Vagina (tissue), 2 donors: ENCODE data around the gene KCNA10.

Source experiments
- POLR2A ChIP-seq, 2 donors: fragments of 450-650 bp; IDR thresholded peaks; one replicate each; pipeline ENCODE4 v1.6.1; 2017; ENCODE audit warnings: antibody characterized with exemption in 2 of 2, mild to moderate bottlenecking in 2 of 2, moderate library complexity in 2 of 2
- POLR2AphosphoS5 ChIP-seq, 2 donors: sonication (generic); formaldehyde crosslinking; IDR thresholded peaks; one replicate each; pipeline ENCODE4 v1.9.0; 2017; ENCODE audit warnings: antibody characterized with exemption in 2 of 2, mild to moderate bottlenecking in 2 of 2, low read depth in 1 of 2; ENCODE audit not compliant: insufficient read depth in 1 of 2
- TF ChIP-seq, protein P1 (sequence below), 3 experiments: fragments of 450-650 bp in 2 of 3; fragments of 200-600 bp in 1 of 3; sonication (generic) in 1 of 3; IDR thresholded peaks; one replicate each; pipeline ENCODE4 v1.5.1; 2017 to 2019; ENCODE audit warnings: antibody characterized with exemption in 3 of 3, mild to moderate bottlenecking in 2 of 3, moderate library complexity in 2 of 3

DNA sequence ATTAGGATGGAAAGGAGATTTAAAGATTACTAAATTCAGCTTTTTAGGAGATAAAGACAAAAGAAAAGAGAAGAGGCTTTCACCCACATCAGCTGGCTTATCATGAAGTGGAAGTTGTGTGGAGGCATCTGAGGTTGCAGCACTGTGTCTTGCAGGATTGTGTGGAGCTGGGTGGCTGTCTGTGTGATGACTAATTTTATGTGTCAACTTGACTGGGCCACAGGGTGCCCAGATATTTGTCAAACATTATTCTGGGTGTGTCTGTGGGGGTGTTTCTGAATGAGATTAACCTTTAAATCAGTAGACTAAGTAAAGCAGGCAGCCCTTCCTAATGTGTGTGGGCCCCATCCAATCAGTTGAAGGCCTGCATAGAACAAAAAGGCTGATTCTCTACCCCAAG lies 3.9 kb downstream of the KCNA10 start:
- TF ChIP-seq, protein P1, sequence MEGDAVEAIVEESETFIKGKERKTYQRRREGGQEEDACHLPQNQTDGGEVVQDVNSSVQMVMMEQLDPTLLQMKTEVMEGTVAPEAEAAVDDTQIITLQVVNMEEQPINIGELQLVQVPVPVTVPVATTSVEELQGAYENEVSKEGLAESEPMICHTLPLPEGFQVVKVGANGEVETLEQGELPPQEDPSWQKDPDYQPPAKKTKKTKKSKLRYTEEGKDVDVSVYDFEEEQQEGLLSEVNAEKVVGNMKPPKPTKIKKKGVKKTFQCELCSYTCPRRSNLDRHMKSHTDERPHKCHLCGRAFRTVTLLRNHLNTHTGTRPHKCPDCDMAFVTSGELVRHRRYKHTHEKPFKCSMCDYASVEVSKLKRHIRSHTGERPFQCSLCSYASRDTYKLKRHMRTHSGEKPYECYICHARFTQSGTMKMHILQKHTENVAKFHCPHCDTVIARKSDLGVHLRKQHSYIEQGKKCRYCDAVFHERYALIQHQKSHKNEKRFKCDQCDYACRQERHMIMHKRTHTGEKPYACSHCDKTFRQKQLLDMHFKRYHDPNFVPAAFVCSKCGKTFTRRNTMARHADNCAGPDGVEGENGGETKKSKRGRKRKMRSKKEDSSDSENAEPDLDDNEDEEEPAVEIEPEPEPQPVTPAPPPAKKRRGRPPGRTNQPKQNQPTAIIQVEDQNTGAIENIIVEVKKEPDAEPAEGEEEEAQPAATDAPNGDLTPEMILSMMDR (IDR thresholded peaks at IDR 0.05) = no peak
- TF ChIP-seq POLR2AphosphoS5 (IDR thresholded peaks at IDR 0.05; ENCODE audit: insufficient read depth in 1 of 2, low read depth in 1 of 2) = no peak
- no peak for TF ChIP-seq POLR2A (IDR thresholded peaks at IDR 0.05)
